ENCODE data around the gene YPEL4. TPM values are rescaled to one million over a fixed set of nuclear protein-coding genes. Genes with fewer than 3 reads are reported as not detected.

Gene YPEL4
- total RNA-seq, 1 experiment from 2014 or later = 0.28 TPM

GRCh38 chr11:57634311-57634710 lies 15.4 kb downstream of the YPEL4 start:
- Mint-ChIP-seq H3K27me3 (ENCODE audit: unreplicated experiment) (peaks cover 58% of the 10 kb centered on the region), H3K4me3 (ENCODE audit: low read depth, unreplicated experiment) (no peak overlapping the region), H3K36me3 (ENCODE audit: insufficient read depth, unreplicated experiment) (peaks cover 12% of the 10 kb centered on the region), H3K27ac (ENCODE audit: unreplicated experiment) (no peak overlapping the region), H3K9me3 (ENCODE audit: low read depth, unreplicated experiment) (no peaks in the 10 kb centered on the region), H3K4me1 (ENCODE audit: low read depth, unreplicated experiment) (no peaks in the 10 kb centered on the region)
- TF ChIP-seq, protein P1, sequence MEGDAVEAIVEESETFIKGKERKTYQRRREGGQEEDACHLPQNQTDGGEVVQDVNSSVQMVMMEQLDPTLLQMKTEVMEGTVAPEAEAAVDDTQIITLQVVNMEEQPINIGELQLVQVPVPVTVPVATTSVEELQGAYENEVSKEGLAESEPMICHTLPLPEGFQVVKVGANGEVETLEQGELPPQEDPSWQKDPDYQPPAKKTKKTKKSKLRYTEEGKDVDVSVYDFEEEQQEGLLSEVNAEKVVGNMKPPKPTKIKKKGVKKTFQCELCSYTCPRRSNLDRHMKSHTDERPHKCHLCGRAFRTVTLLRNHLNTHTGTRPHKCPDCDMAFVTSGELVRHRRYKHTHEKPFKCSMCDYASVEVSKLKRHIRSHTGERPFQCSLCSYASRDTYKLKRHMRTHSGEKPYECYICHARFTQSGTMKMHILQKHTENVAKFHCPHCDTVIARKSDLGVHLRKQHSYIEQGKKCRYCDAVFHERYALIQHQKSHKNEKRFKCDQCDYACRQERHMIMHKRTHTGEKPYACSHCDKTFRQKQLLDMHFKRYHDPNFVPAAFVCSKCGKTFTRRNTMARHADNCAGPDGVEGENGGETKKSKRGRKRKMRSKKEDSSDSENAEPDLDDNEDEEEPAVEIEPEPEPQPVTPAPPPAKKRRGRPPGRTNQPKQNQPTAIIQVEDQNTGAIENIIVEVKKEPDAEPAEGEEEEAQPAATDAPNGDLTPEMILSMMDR (IDR thresholded peaks at IDR 0.05; ENCODE audit: unreplicated experiment) = no peak
- no TSS peak for BruUV-seq (replicated peaks)
- DNase-seq = no peak
- intact Hi-C loops (cut with micrococcal nuclease; ENCODE audit: unreplicated experiment) = no loop called here
- CTCF ChIA-PET = interaction anchor here (0.7 kb wide), 1 partner anchor 10 kb away, joined by 4 read pairs; no protein-coding TSS in a partner anchor

GRCh38 chr11:57633394-57634070 lies 16.2 kb downstream of the YPEL4 start:
- no peak for DNase-seq
- H3K9me3 Mint-ChIP-seq (ENCODE audit: low read depth, unreplicated experiment) = no peaks in the 10 kb centered on the region
- CTCF ChIA-PET = no interaction called here

DNA sequence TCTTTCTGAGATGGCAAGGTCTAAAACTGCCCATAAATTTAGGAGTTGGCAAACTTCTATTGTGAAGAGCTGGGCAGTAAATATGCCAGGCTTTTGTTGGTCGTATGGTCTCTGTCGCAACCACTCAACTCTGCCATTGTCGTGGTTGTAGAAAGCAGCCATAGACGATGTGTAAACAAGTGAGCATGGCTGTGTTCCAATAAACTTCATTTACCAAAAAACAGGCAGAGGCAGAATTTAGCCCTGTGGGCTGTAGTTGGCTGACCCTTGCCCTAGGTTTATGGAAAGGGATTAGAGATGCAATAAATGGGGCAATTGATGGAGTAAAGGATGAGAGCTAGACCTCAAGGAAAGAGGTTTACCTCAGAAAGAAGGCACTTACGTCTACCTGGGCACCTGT lies 17.6 kb downstream of the YPEL4 start:
- H3K4me3 Mint-ChIP-seq (ENCODE audit: low read depth, unreplicated experiment) = no peak overlapping the region
- no TSS peak for BruUV-seq (replicated peaks)
- no peaks in the 10 kb centered on the region for H3K4me1 Mint-ChIP-seq (ENCODE audit: low read depth, unreplicated experiment)
- no peak for DNase-seq
- peaks cover 42% of the 10 kb centered on the region for H3K27me3 Mint-ChIP-seq (ENCODE audit: unreplicated experiment)
- TF ChIP-seq, protein P1 (IDR thresholded peaks at IDR 0.05; ENCODE audit: unreplicated experiment) = no peak
- no peaks in the 10 kb centered on the region for H3K36me3 Mint-ChIP-seq (ENCODE audit: insufficient read depth, unreplicated experiment)
- intact Hi-C loops (cut with micrococcal nuclease; ENCODE audit: unreplicated experiment) = no loop called here
- CTCF ChIA-PET = interaction anchor here (0.6 kb wide), 1 partner anchor 20 kb away, joined by 4 read pairs; no protein-coding TSS in a partner anchor
- H3K9me3 Mint-ChIP-seq (ENCODE audit: low read depth, unreplicated experiment) = peaks cover 3% of the 10 kb centered on the region
- H3K27ac Mint-ChIP-seq (ENCODE audit: unreplicated experiment) = no peak overlapping the region

More at GRCh38 chr11:57633394-57634070, 16.2 kb downstream of the YPEL4 start:
- Mint-ChIP-seq H3K27ac (ENCODE audit: unreplicated experiment) (no peak overlapping the region), H3K27me3 (ENCODE audit: unreplicated experiment) (peaks cover 50% of the 10 kb centered on the region), H3K4me1 (ENCODE audit: low read depth, unreplicated experiment) (no peaks in the 10 kb centered on the region), H3K4me3 (ENCODE audit: low read depth, unreplicated experiment) (no peak overlapping the region), H3K36me3 (ENCODE audit: insufficient read depth, unreplicated experiment) (peaks cover 7% of the 10 kb centered on the region)
- intact Hi-C loops (cut with micrococcal nuclease; ENCODE audit: unreplicated experiment) = no loop called here
- no TSS peak for BruUV-seq (replicated peaks)
- TF ChIP-seq, protein P1 (IDR thresholded peaks at IDR 0.05; ENCODE audit: unreplicated experiment) = no peak

- no peak overlapping the region for H3K4me3 Mint-ChIP-seq (ENCODE audit: low read depth, unreplicated experiment)
- H3K27ac Mint-ChIP-seq (ENCODE audit: unreplicated experiment) = no peak overlapping the region
- CTCF ChIA-PET = no interaction called here
- peaks cover 3% of the 10 kb centered on the region for H3K9me3 Mint-ChIP-seq (ENCODE audit: low read depth, unreplicated experiment)
- TF ChIP-seq, protein P1 (IDR thresholded peaks at IDR 0.05; ENCODE audit: unreplicated experiment) = no peak
- peaks cover 41% of the 10 kb centered on the region for H3K27me3 Mint-ChIP-seq (ENCODE audit: unreplicated experiment)
- no peaks in the 10 kb centered on the region for H3K4me1 Mint-ChIP-seq (ENCODE audit: low read depth, unreplicated experiment)
- BruUV-seq (replicated peaks) = no TSS peak
- intact Hi-C loops (cut with micrococcal nuclease; ENCODE audit: unreplicated experiment) = no loop called here
- no peaks in the 10 kb centered on the region for H3K36me3 Mint-ChIP-seq (ENCODE audit: insufficient read depth, unreplicated experiment)
- DNase-seq = no peak
These were observed 19.5 kb downstream of the YPEL4 start for GRCh38 chr11:57630171-57630570.
